Naive thymus-derived CD4-positive, alpha-beta T cell (primary cell): ENCODE data around the gene TMEM63B. TPM values are rescaled to one million over a fixed set of nuclear protein-coding genes. Genes with fewer than 3 reads are reported as not detected.

Experiments
- ATAC-seq: fragments of 150-1000 bp; cut with Tn5 transposase; 2 replicates; pipeline ENCODE4 v1.10.0; 2021; ENCODE audit warnings: mild to moderate bottlenecking, moderate library complexity
- CTCF ChIA-PET: fragments of 350-600 bp; sonication (Branson Sonifier 250); formaldehyde crosslinking; loops from one replicate; lab custom pipeline; 2021; ENCODE audit warnings: antibody characterized with exemption; lab: Charles Lee
- POLR2A ChIA-PET: fragments of 350-600 bp; sonication (Branson Sonifier 250); formaldehyde crosslinking; loops from one replicate; lab custom pipeline; 2021; ENCODE audit warnings: antibody characterized with exemption, inconsistent platforms; lab: Charles Lee
- DNase-seq, 9 donors: peaks; one replicate each; pipeline versions ENCODE4 v3.0.0 to v3.0.0-alpha.2; 2020 to 2022; ENCODE audit warnings: mixed read lengths in 1 of 9
- H3K27ac ChIP-seq: one replicate; pipeline ENCODE4 v1.7.0; 2013; ENCODE audit warnings: mild to moderate bottlenecking, low read depth, low read length, moderate library complexity
- H3K27me3 ChIP-seq, 2 donors: one replicate each; pipeline ENCODE4 v1.7.0; 2013; ENCODE audit warnings: low read length in 2 of 2, mild to moderate bottlenecking in 2 of 2, moderate library complexity in 2 of 2; ENCODE audit not compliant: control insufficient read depth in 2 of 2, insufficient read depth in 2 of 2
- H3K36me3 ChIP-seq, 3 experiments: 1 replicate in 2 of 3; 2 replicates in 1 of 3; pipeline ENCODE4 v1.7.0; 2013; ENCODE audit warnings: low read length in 3 of 3, mild to moderate bottlenecking in 3 of 3, moderate library complexity in 1 of 3; ENCODE audit not compliant: insufficient read depth in 3 of 3, control insufficient read depth in 2 of 3
- H3K4me1 ChIP-seq, 2 donors: one replicate each; pipeline ENCODE4 v1.7.0; 2013; ENCODE audit warnings: low read length in 2 of 2, mild to moderate bottlenecking in 2 of 2, moderate library complexity in 1 of 2; ENCODE audit not compliant: control insufficient read depth in 2 of 2, insufficient read depth in 2 of 2
- H3K4me3 ChIP-seq: 2 replicates; pipeline ENCODE4 v1.7.0; 2013; ENCODE audit warnings: mild to moderate bottlenecking, low read length
- H3K9me3 ChIP-seq, 3 experiments: 1 replicate in 2 of 3; 2 replicates in 1 of 3; pipeline ENCODE4 v1.7.0; 2013; ENCODE audit warnings: low read length in 3 of 3; ENCODE audit not compliant: control insufficient read depth in 2 of 3
- H3K27ac Mint-ChIP-seq, 9 donors: one replicate each; pipeline ENCODE4 v1.8.0; 2020 to 2022; ENCODE audit warnings: mixed read lengths in 9 of 9, mild to moderate bottlenecking in 8 of 9, moderate library complexity in 5 of 9, inconsistent platforms in 2 of 9
- H3K27me3 Mint-ChIP-seq, 5 donors: one replicate each; pipeline ENCODE4 v1.8.0; 2021 to 2022; ENCODE audit warnings: mixed read lengths in 5 of 5, mild to moderate bottlenecking in 1 of 5
- H3K36me3 Mint-ChIP-seq, 5 donors: one replicate each; pipeline ENCODE4 v1.8.0; 2020 to 2022; ENCODE audit warnings: mixed read lengths in 5 of 5, mild to moderate bottlenecking in 3 of 5, inconsistent platforms in 1 of 5
- H3K4me1 Mint-ChIP-seq, 7 donors: one replicate each; pipeline ENCODE4 v1.8.0; 2020 to 2022; ENCODE audit warnings: mixed read lengths in 7 of 7, mild to moderate bottlenecking in 3 of 7, inconsistent platforms in 1 of 7
- H3K4me3 Mint-ChIP-seq, 10 donors: one replicate each; pipeline ENCODE4 v1.8.0; 2020 to 2022; ENCODE audit warnings: mild to moderate bottlenecking in 10 of 10, mixed read lengths in 10 of 10, moderate library complexity in 6 of 10, inconsistent platforms in 2 of 10
- H3K9me3 Mint-ChIP-seq, 11 donors: one replicate each; pipeline ENCODE4 v1.8.0; 2020 to 2022; ENCODE audit warnings: mixed read lengths in 11 of 11, mild to moderate bottlenecking in 4 of 11, inconsistent platforms in 1 of 11, moderate library complexity in 1 of 11
- intact Hi-C, 2 donors: fragments of 100-400 bp; cut with micrococcal nuclease; formaldehyde crosslinking; loops; one replicate each; pipeline ENCODE4 v1.15.1; 2023
- polyA plus RNA-seq, 2 donors: library from polyadenylated mRNA; unstranded; fragments of 300-500 nt; fragmentation: Illumina TruSeq; gene quantifications; one replicate each; pipeline ENCODE4 v1.2.3, GENCODE V29; 2021
- total RNA-seq, 6 experiments: library from RNA in 5 of 6; stranded (reverse) in 5 of 6; gene quantifications; 1 replicate in 5 of 6; 2 replicates in 1 of 6; pipeline ENCODE4 v1.2.3 and lab custom pipeline; 2021 to 2026

TMEM63B gene
- total and polyA plus RNA-seq, 7 experiments from 2014 or later = 0.18 to 21.4 (median 16.2) TPM

GRCh38 chr6:44202972-44203750 is 75.8 kb downstream of the TMEM63B start:
- Histone ChIP-seq H3K4me1 (no peaks in the 10 kb centered on the region), H3K4me3 (no peak overlapping the region), H3K36me3 (no peaks in the 10 kb centered on the region), H3K27me3 (no peaks in the 10 kb centered on the region), H3K9me3 (no peaks in the 10 kb centered on the region), H3K27ac (no peak overlapping the region)
- no peaks in the 10 kb centered on the region for H3K9me3 Mint-ChIP-seq
- no peak overlapping the region for H3K4me3 Mint-ChIP-seq
- DNase-seq (no peak), ATAC-seq (no peak)
- no peak overlapping the region for H3K27ac Mint-ChIP-seq
- H3K36me3 Mint-ChIP-seq = no peaks in the 10 kb centered on the region
- H3K27me3 Mint-ChIP-seq = peaks cover 0 to 21% (median 7%) of the 10 kb centered on the region in 5 donors
- intact Hi-C loops = no loop called here
- ChIA-PET CTCF (no interaction called here), POLR2A (no interaction called here)
- H3K4me1 Mint-ChIP-seq = peaks cover 0 to 2% (median 0%) of the 10 kb centered on the region in 7 donors

- H3K27me3 ChIP-seq = no peaks in the 10 kb centered on the region
- H3K36me3 Mint-ChIP-seq = no peaks in the 10 kb centered on the region
- no peaks in the 10 kb centered on the region for H3K9me3 ChIP-seq
- ChIA-PET POLR2A (no interaction called here), CTCF (no interaction called here)
- no peak overlapping the region for H3K4me3 Mint-ChIP-seq
- H3K4me3 ChIP-seq = no peak overlapping the region
- DNase-seq (no peak), ATAC-seq (no peak)
- no peaks in the 10 kb centered on the region for H3K9me3 Mint-ChIP-seq
- no peak overlapping the region for H3K27ac ChIP-seq
- H3K4me1 ChIP-seq = no peaks in the 10 kb centered on the region
- peaks cover 0 to 23% (median 7%) of the 10 kb centered on the region in 5 donors for H3K27me3 Mint-ChIP-seq
- no peak overlapping the region for H3K27ac Mint-ChIP-seq
- H3K4me1 Mint-ChIP-seq = peaks cover 0 to 2% (median 0%) of the 10 kb centered on the region in 7 donors
- intact Hi-C loops = no loop called here
- H3K36me3 ChIP-seq = no peaks in the 10 kb centered on the region
Measured at GRCh38 chr6:44203955-44204354, 76.6 kb downstream of the TMEM63B start.

Other genes starting within 250 kb of the TMEM63B start
- 10 to 100 TPM; 12.6 to 58.3 (median 15.8) TPM for gene MRPL14, start 102 bp upstream of the TMEM63B start, total RNA-seq
- 10 to 100 TPM; 71.4 to 77.9 TPM for gene MRPL14, start 102 bp upstream of the TMEM63B start, polyA plus RNA-seq
- under 1 TPM in 1 of 5 experiments, not detected in 4; 0.66 TPM for gene CAPN11, start 31.3 kb downstream of the TMEM63B start, total RNA-seq
- gene CAPN11, start 31.3 kb downstream of the TMEM63B start, polyA plus RNA-seq = not detected
- not detected for gene MYMX, start 89.4 kb downstream of the TMEM63B start, total RNA-seq
- gene MYMX, start 89.4 kb downstream of the TMEM63B start, polyA plus RNA-seq = not detected
- gene SLC29A1, start 96.0 kb downstream of the TMEM63B start, total RNA-seq = 10 to 100 TPM in 1 of 5 experiments, 1 to 10 TPM in 2, under 1 TPM in 2; 0.84 to 41.1 (median 1.8) TPM
- gene SLC29A1, start 96.0 kb downstream of the TMEM63B start, polyA plus RNA-seq = 1 to 10 TPM in 1 of 2 donors, under 1 TPM in 1; 0.95 to 2.0 TPM
- gene HSP90AB1, start 119.5 kb downstream of the TMEM63B start, total RNA-seq = 100 to 1,000 TPM; 345 to 750 (median 366) TPM
- 100 to 1,000 TPM; 422 to 558 TPM for gene HSP90AB1, start 119.5 kb downstream of the TMEM63B start, polyA plus RNA-seq
- 10 to 100 TPM in 4 of 5 experiments, 1 to 10 TPM in 1; 10.0 to 32.1 (median 17.6) TPM for gene SLC35B2, start 130.0 kb downstream of the TMEM63B start, total RNA-seq
- 10 to 100 TPM; 24.5 to 41.7 TPM for gene SLC35B2, start 130.0 kb downstream of the TMEM63B start, polyA plus RNA-seq
- 10 to 100 TPM in 4 of 5 experiments, 1 to 10 TPM in 1; 8.3 to 53.4 (median 29.4) TPM for gene NFKBIE, start 138.0 kb downstream of the TMEM63B start, total RNA-seq
- 1 to 10 TPM; 2.3 to 4.9 TPM for gene NFKBIE, start 138.0 kb downstream of the TMEM63B start, polyA plus RNA-seq
- gene TMEM151B, start 142.9 kb downstream of the TMEM63B start, total RNA-seq = not detected
- gene TMEM151B, start 142.9 kb downstream of the TMEM63B start, polyA plus RNA-seq = under 1 TPM in 1 of 2 donors, not detected in 1; 0.22 TPM
- gene AARS2, start 185.8 kb downstream of the TMEM63B start, total RNA-seq = 10 to 100 TPM; 13.5 to 29.8 (median 20.9) TPM
- gene AARS2, start 185.8 kb downstream of the TMEM63B start, polyA plus RNA-seq = 10 to 100 TPM in 1 of 2 donors, 1 to 10 TPM in 1; 8.9 to 13.1 TPM
- not detected for gene SPATS1, start 215.1 kb downstream of the TMEM63B start, total RNA-seq
- gene SPATS1, start 215.1 kb downstream of the TMEM63B start, polyA plus RNA-seq = not detected